Activated CD4-positive, alpha-beta memory T cell treated with anti-CD3 and anti-CD28 coated beads for 36 hours (primary cell): Measurements from ENCODE around the gene AMPD3. TPM values are rescaled to one million over a fixed set of nuclear protein-coding genes. Genes with fewer than 3 reads are reported as not detected.

Experiments used
- CTCF ChIA-PET: fragments of 350-600 bp; sonication (Branson Sonifier 250); formaldehyde crosslinking; loops from one replicate; lab custom pipeline; 2021; ENCODE audit warnings: antibody characterized with exemption, inconsistent platforms; lab: Charles Lee
- POLR2A ChIA-PET: fragments of 350-600 bp; sonication (Branson Sonifier 250); formaldehyde crosslinking; loops from one replicate; lab custom pipeline; 2021; ENCODE audit warnings: antibody characterized with exemption; lab: Charles Lee
- DNase-seq: peaks from one replicate; pipeline ENCODE4 v3.0.0-alpha.2; 2020
- H3K27ac Mint-ChIP-seq: one replicate; pipeline ENCODE4 v1.8.0; 2021; ENCODE audit warnings: mixed read lengths
- H3K27me3 Mint-ChIP-seq: one replicate; pipeline ENCODE4 v1.8.0; 2021; ENCODE audit warnings: mixed read lengths
- H3K36me3 Mint-ChIP-seq: one replicate; pipeline ENCODE4 v1.8.0; 2021; ENCODE audit warnings: mixed read lengths
- H3K4me1 Mint-ChIP-seq: one replicate; pipeline ENCODE4 v1.8.0; 2021; ENCODE audit warnings: low read depth, mixed read lengths
- H3K4me3 Mint-ChIP-seq: one replicate; pipeline ENCODE4 v1.8.0; 2021; ENCODE audit warnings: mild to moderate bottlenecking, mixed read lengths
- H3K9me3 Mint-ChIP-seq: one replicate; pipeline ENCODE4 v1.8.0; 2021; ENCODE audit warnings: mixed read lengths
- intact Hi-C: fragments of 100-400 bp; cut with micrococcal nuclease; formaldehyde crosslinking; loops from one replicate; pipeline ENCODE4 v1.15.1; 2023
- total RNA-seq, 2 experiments: library from RNA; stranded (reverse); gene quantifications; one replicate each; pipeline ENCODE4 v1.2.3, GENCODE V29; 2021

The AMPD3 gene
- total RNA-seq = 10 to 100 TPM; 25.5 to 25.7 TPM

GRCh38 chr11:10454878-10455631 lies at the start of gene AMPD3:
Gene AMPD3, plus strand, starts transcription at chr11:10455264. Its CDS starts 6,256 bp downstream, at chr11:10461520.
- DNase-seq = peak; percentile 72
- Mint-ChIP-seq H3K4me1 (peaks cover 79% of the 10 kb centered on the region), H3K27ac (peak within 1 kb of the TSS; percentile 93), H3K36me3 (no peaks in the 10 kb centered on the region), H3K9me3 (no peaks in the 10 kb centered on the region), H3K4me3 (peak within 1 kb of the TSS; percentile 79), H3K27me3 (no peaks in the 10 kb centered on the region)
- ChIA-PET POLR2A (interaction anchor here (1.1 to 2.8 kb wide), 7 partner anchors 9 to 354 kb away, joined by 3 to 20 read pairs (median 7); partner anchors contain the start of genes CTR9, EIF4G2 and RNF141), CTCF (interaction anchor here (0.8 to 8.8 kb wide), 8 partner anchors 9 to 86 kb away, joined by 3 to 74 read pairs (median 5); partner anchors contain the start of gene RNF141)
- intact Hi-C loops = loop anchor here (1.0 to 10.0 kb wide), 10 partner anchors 35 to 1770 kb away; partner anchors contain the start of genes ADM, EIF4G2, RPL27A and TRIM66

DNA sequence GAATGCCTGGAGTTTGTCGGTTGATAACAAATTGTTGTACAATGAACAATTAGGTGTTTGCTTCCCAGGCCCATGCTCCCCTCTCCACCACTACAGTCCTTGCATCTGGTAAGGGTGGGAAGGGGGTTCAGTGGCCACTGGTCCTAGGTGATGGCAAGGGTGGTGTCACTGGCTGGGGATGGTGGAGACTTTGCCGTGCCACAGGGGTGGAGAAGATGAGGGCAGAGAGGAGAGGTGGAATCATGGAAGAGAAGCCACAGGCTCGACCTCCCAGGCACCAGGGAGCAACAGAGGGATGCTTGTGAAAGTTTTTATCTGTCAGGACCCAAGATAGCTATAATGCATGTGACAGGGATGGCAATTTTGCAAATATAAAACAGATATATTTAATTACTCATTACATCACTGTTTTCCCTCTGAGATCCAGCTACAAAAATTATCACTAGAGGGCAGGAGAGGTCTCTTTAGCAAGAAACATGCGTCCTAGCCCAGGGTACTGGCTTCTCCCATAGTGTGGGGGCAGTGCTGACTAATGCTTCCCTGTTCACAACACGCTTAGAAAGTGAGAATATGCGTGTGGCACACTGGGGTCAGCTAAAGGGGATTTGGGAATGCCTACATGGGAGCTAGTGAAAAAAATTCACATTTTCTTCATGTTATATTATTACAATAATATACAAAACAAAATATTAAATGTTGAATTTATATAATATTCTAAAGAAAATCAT lies 49.0 kb upstream of the AMPD3 start:
- H3K27ac Mint-ChIP-seq = no peak overlapping the region
- no peaks in the 10 kb centered on the region for H3K27me3 Mint-ChIP-seq
- H3K36me3 Mint-ChIP-seq = no peaks in the 10 kb centered on the region
- ChIA-PET CTCF (interaction anchor here (0.6 to 3.3 kb wide), 38 partner anchors 9 to 336 kb away, joined by 3 to 46 read pairs (median 4); partner anchors contain the start of genes ADM, AMPD3 and RNF141), POLR2A (no interaction called here)
- intact Hi-C loops = loop anchor here (1.0 kb wide), 2 partner anchors 248 to 329 kb away; no protein-coding TSS in a partner anchor
- no peak overlapping the region for H3K4me3 Mint-ChIP-seq
- DNase-seq = peak; percentile 60
- H3K9me3 Mint-ChIP-seq = no peaks in the 10 kb centered on the region
- peaks cover 15% of the 10 kb centered on the region for H3K4me1 Mint-ChIP-seq

GRCh38 chr11:10407055-10407454 lies 48.0 kb upstream of the AMPD3 start:
- H3K27ac Mint-ChIP-seq = no peak overlapping the region
- ChIA-PET CTCF (interaction anchor here (0.6 to 4.4 kb wide), 17 partner anchors 9 to 330 kb away, joined by 3 to 46 read pairs (median 5); partner anchors contain the start of genes AMPD3 and RNF141), POLR2A (no interaction called here)
- peaks cover 15% of the 10 kb centered on the region for H3K4me1 Mint-ChIP-seq
- intact Hi-C loops = no loop called here
- H3K4me3 Mint-ChIP-seq = no peak overlapping the region
- no peaks in the 10 kb centered on the region for H3K36me3 Mint-ChIP-seq
- no peaks in the 10 kb centered on the region for H3K27me3 Mint-ChIP-seq
- H3K9me3 Mint-ChIP-seq = no peaks in the 10 kb centered on the region
- DNase-seq = no peak

- intact Hi-C loops = no loop called here
- POLR2A ChIA-PET = no interaction called here
Measured at GRCh38 chr11:10407749-10408685, 47.0 kb upstream of the AMPD3 start.

GRCh38 chr11:10409207-10409661 lies 45.8 kb upstream of the AMPD3 start:
- Mint-ChIP-seq H3K27me3 (no peaks in the 10 kb centered on the region), H3K4me1 (peaks cover 21% of the 10 kb centered on the region), H3K4me3 (no peak overlapping the region), H3K27ac (no peak overlapping the region), H3K36me3 (no peaks in the 10 kb centered on the region), H3K9me3 (no peaks in the 10 kb centered on the region)
- POLR2A ChIA-PET = no interaction called here
- intact Hi-C loops = no loop called here
- CTCF ChIA-PET = interaction anchor here (0.7 to 4.4 kb wide), 6 partner anchors 33 to 244 kb away, joined by 3 to 22 read pairs (median 4); no protein-coding TSS in a partner anchor
- peak; percentile 13 for DNase-seq

More at GRCh38 chr11:10407749-10408685, 47.0 kb upstream of the AMPD3 start:
- Mint-ChIP-seq H3K4me3 (no peak overlapping the region), H3K27me3 (no peaks in the 10 kb centered on the region), H3K27ac (no peak overlapping the region), H3K4me1 (peaks cover 15% of the 10 kb centered on the region), H3K9me3 (no peaks in the 10 kb centered on the region), H3K36me3 (no peaks in the 10 kb centered on the region)
- CTCF ChIA-PET = interaction anchor here (0.7 to 4.4 kb wide), 6 partner anchors 44 to 327 kb away, joined by 3 to 22 read pairs (median 4); no protein-coding TSS in a partner anchor
- no peak for DNase-seq

DNA sequence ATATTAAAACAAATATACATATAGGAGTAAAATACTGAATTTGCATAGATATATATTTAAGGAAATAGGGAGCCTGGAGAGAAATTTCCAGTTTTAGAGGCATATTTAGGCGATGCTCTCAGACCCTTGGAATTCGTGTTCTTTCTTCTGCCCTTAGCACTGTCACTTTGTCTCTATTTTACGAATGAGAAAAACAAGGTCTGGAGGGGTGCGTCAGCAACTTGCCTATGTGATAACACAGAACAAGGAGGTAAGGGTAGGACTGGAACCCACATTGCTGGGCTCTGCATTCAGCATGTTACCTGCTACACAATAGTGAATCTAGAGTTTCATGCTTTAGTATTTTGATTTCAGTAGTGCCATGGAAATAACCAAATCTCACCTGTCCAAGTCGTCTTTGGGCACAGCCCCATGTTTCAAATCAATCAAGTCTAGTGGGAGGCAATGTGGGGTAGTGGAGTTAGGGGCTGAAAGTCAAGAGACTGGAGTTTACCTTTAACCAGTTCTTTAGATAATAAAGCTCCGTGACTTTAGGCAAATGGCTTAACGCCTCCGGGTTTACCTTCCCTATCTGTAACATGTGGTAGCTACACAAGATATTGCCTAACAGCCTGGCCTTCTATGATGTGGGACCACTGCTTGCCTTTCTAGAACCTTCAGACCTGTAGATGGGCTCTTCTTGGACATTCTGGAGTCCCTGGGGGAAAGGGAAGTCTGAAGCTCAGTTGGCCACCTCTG lies 44.8 kb upstream of the AMPD3 start:
- DNase-seq = no peak
- H3K36me3 Mint-ChIP-seq = no peaks in the 10 kb centered on the region
- no peaks in the 10 kb centered on the region for H3K9me3 Mint-ChIP-seq
- H3K4me1 Mint-ChIP-seq = peaks cover 32% of the 10 kb centered on the region
- no peak overlapping the region for H3K27ac Mint-ChIP-seq
- POLR2A ChIA-PET = no interaction called here
- intact Hi-C loops = no loop called here
- CTCF ChIA-PET = interaction anchor here (1.3 to 4.4 kb wide), 4 partner anchors 32 to 243 kb away, joined by 4 to 22 read pairs (median 8); partner anchors contain the start of gene RNF141
- no peak overlapping the region for H3K4me3 Mint-ChIP-seq
- no peaks in the 10 kb centered on the region for H3K27me3 Mint-ChIP-seq

- Mint-ChIP-seq H3K27me3 (no peaks in the 10 kb centered on the region), H3K27ac (no peak overlapping the region), H3K4me3 (no peak overlapping the region), H3K4me1 (peaks cover 34% of the 10 kb centered on the region), H3K36me3 (no peaks in the 10 kb centered on the region), H3K9me3 (no peaks in the 10 kb centered on the region)
- ChIA-PET POLR2A (no interaction called here), CTCF (interaction anchor here (1.6 to 4.4 kb wide), 2 partner anchors 131 to 243 kb away, joined by 7 to 22 read pairs; partner anchors contain the start of gene RNF141)
- intact Hi-C loops = no loop called here
- no peak for DNase-seq
Measured at GRCh38 chr11:10410844-10411200, 44.2 kb upstream of the AMPD3 start.

DNA sequence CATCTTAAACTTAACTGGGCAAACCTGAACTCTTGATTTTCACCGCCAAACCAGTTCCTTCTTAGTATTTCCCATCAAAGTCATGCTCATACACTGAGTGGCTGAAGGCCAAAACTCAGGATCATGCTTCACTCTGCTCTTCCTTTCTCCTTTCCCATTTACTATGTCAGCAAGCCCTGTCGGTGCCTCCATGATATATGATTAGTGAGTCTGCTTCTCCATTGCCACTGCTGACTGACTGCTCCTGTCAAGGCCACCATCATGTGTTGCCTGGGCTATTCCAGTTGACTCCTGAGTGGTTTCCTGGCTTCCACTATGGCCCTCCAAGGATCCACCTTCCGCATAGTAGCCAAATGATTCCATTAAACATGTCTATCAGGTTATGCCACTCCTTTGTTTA lies 42.8 kb upstream of the AMPD3 start:
- peaks cover 32% of the 10 kb centered on the region for H3K4me1 Mint-ChIP-seq
- intact Hi-C loops = loop anchor here (2.0 kb wide), 2 partner anchors 47 to 129 kb away; partner anchors contain the start of gene RNF141
- H3K27ac Mint-ChIP-seq = no peak overlapping the region
- H3K9me3 Mint-ChIP-seq = no peaks in the 10 kb centered on the region
- CTCF ChIA-PET = interaction anchor here (1.1 to 1.6 kb wide), 2 partner anchors 129 to 315 kb away, joined by 3 to 7 read pairs; partner anchors contain the start of gene RNF141
- H3K36me3 Mint-ChIP-seq = no peaks in the 10 kb centered on the region
- no peak for DNase-seq
- H3K4me3 Mint-ChIP-seq = no peak overlapping the region
- H3K27me3 Mint-ChIP-seq = no peaks in the 10 kb centered on the region
- POLR2A ChIA-PET = no interaction called here

DNA sequence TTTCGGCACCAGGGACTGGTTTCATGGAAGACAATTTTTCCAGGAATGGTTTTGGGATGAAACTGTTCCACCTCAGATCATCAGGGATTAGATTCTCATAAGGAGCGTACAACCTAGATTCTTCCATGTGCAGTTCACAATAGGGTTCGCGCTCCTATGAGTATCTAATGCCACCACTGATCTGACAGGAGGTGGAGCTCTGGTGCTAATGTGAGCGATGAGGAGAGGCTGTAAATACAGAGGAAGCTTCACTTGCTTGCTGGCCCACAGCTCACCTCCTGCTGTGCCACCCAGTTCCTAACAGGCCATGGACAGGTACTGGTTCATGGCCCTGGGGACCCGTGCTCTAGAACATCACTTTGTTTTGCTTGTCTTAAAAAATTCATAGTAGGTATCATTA lies 41.8 kb upstream of the AMPD3 start:
- intact Hi-C loops = loop anchor here (1.0 to 2.0 kb wide), 4 partner anchors 46 to 322 kb away; partner anchors contain the start of gene RNF141
- ChIA-PET CTCF (interaction anchor here (0.6 to 2.7 kb wide), 21 partner anchors 12 to 638 kb away, joined by 3 to 68 read pairs (median 5); partner anchors contain the start of genes AMPD3, LYVE1 and RNF141), POLR2A (no interaction called here)
- Mint-ChIP-seq H3K4me1 (peaks cover 31% of the 10 kb centered on the region), H3K27me3 (no peaks in the 10 kb centered on the region), H3K9me3 (no peaks in the 10 kb centered on the region), H3K27ac (no peak overlapping the region), H3K36me3 (no peaks in the 10 kb centered on the region), H3K4me3 (no peak overlapping the region)
- DNase-seq = peak; percentile 54

DNA sequence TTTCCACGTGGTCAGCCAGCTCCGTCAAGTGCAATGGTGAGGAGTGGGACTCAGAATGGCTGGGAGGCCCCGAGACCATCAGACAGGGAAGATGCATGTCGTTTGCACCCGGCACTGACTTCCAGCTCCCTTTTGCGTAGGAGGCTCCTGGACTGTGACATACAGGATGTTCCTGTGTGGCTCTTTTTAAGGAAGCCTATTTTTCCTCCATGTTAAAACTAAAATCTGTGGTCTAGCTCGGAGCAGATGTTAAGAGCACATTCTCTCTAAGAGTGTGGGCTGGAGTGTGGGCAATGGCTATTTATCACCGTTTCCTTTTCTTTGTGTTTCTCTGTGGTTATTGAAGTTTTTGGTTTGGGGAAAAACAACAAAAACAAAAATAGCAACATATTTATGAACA lies 40.9 kb upstream of the AMPD3 start:
- CTCF ChIA-PET = interaction anchor here (0.7 to 2.7 kb wide), 15 partner anchors 8 to 323 kb away, joined by 3 to 68 read pairs (median 5); partner anchors contain the start of genes AMPD3, LYVE1 and RNF141
- Mint-ChIP-seq H3K4me3 (no peak overlapping the region), H3K4me1 (peaks cover 26% of the 10 kb centered on the region), H3K27ac (no peak overlapping the region), H3K27me3 (no peaks in the 10 kb centered on the region), H3K9me3 (no peaks in the 10 kb centered on the region), H3K36me3 (no peaks in the 10 kb centered on the region)
- no peak for DNase-seq
- intact Hi-C loops = loop anchor here (1.0 kb wide), 1 partner anchor 27 kb away; no protein-coding TSS in a partner anchor
- POLR2A ChIA-PET = no interaction called here
